Brain pericyte (primary cell): Measurements from ENCODE around the gene TAP1.

Experiments used
- DNase-seq: peaks from one replicate; pipeline ENCODE4 v3.0.0-alpha.2; 2012; ENCODE audit warnings: low read depth, low spot score

Gene TAP1

DNA sequence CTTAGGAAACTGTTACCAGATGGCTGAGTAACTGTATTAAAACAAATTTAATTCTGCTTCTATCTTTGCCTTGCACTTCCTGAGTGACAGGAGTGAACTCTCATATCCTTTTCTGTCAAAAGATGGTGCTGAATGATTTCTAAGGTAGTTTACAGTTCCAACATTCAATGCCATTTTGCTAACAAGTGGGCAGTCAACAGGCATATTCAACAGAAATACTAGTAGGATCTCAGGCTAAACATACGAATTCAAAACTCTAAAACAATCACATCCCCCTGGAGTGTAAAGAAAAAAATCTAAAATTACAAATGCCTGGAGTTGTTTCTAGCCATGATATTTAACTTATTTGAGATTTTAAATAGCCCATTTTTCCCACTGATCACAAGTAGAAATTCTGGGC is 7.2 kb upstream of the TAP1 start:
- DNase-seq = no peak

GRCh38 chr6:32858194-32858593 is 4.7 kb upstream of the TAP1 start:
- DNase-seq = no peak

GRCh38 chr6:32857156-32857891 is 3.8 kb upstream of the TAP1 start:
- DNase-seq = no peak

DNA sequence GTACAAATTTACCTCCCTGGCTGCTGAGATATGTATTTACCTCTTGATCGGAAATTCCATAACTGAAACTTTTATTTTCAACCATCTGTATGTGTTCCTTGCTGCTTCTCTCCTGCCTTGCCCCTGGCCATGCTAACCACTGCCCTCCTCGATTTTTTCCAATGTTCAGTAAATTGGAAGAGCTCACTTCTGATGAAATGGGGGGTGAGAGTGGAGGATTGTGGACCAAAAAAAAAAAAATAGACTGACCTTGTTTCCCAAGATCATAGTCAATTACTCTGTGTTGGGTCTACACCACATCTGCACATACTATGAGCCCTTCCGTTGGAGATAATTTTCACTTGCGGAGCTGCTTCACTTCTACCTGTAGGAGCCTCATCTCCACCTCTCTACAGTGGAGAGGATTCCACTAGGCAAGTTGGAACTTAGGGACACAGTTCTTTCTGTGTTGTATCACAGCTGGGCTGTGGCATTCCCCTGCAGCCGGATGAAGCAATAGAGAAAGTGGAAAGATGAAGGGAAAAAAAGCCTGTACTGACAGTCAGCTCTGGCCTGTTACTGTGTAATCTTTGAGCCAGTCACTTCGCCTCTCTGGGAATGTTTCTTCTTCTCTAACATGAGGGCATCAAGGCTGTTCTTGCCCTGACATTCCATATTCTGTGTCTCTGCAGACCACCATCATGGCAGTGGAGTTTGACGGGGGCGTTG is 2.1 kb upstream of the TAP1 start:
- DNase-seq = no peak

DNA sequence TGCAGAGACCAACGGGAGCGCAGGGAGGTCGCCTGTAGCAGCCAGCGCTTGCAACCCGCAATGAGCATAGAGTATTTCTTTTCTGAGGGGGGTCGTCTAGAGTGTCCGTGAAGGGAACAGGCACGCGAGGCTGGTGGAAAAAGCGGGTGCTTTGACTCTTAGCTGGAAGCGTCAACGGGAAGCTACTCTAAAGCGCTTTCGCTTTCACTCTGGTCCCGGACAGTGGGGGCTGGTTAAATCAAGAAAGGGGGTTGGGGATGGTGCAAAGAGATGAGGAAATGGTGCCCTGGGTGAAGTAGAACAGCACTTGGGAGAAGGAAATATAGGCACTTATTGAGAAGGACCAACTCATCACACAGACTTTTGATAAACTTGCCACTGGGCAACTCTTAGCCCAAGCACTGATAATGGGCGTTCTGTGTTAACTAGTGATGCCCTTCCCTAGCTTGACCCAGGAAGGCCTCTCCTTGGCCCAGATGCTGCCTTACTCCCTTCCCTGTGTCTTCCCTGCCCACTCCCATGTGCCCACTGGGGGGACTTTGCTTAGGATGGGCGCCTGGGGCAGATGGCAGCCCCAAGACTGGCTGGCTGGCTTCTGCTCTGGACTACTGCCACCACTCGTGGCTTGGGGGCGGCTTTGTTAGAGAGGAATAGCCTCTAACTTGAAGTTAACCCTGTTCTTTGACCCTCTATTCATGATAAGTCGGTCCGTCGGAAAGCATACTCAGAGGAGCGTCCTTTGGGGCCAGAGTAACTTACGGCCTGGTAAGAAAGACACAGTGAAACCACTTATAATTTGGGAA is 1.1 kb upstream of the TAP1 start:
- DNase-seq = no peak

DNA sequence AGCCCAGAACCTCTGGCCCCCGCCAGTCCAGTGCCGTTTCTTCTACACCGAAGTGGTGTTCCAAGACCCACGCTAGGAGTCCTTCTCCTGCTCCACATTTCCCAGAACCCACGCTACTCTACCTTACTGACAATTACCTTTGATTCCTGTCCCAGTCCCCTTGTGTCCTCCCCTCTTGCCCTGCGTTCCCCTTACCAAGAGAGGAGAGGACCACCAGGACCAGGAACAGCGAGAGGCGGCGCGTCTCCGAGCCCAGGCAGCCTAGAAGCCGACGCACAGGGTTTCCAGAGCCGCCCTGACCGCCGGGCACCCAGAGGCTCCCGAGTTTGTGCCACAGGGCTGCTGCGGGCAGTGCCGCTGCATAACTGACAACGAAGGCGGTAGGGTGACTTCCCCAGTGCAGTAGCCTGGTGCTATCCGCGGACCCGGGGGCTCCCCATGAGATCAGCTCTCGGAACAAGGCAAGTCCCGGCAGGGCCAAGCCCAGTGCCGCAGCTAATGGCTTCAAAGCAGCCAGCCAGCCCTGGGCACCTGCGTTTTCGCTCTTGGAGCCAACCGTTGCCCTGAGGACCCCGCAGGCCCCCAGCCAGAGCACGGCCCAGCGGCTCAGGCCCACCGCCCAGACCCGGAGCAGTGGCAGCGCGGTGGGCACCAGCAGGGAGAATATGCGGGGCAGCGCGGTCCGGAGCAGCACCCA is 512 bp downstream of the TAP1 start:
- DNase-seq = peak; percentile 21

GRCh38 chr6:32852018-32852843 is 1.3 kb downstream of the TAP1 start:
- no peak for DNase-seq

DNA sequence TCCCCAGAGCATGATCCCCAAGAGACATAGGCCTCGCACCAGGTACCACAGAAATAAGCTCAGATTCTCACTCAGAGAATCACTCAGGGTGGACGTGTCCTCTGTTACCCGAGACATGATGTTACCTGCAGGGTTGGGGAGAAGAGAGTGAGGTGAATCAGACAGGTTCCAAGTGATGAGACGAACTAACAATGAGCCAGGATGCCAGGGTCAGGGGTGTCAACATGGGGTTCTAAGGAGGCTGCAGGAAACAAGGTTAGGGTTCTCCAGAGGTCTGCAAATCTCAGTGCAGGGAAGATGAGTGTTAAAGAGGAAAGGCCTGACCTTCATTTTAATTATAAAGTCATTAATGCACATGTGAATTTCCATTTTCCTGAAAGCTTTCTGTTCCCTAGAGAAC is 2.5 kb downstream of the TAP1 start:
- DNase-seq = no peak

DNA sequence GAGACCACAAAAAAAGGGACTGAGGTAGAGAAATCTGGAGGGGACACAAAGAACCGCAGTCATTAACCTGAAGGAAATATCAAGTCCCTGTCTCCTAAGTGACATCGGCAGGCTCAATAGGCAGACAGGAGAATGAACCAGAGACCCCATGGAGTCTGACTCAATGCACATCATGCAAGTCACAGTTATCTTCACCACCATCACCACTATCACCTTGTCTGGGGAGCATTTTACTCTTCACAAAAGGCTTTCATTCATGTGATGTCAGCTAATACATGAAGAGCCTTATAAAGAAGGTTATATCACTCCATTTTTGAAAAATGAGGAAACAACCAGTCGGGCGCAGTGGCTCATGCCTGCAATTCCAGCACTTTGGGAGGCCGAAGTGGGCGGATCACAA is 4.4 kb downstream of the TAP1 start:
- no peak for DNase-seq

GRCh38 chr6:32847795-32848194 is 5.7 kb downstream of the TAP1 start:
- no peak for DNase-seq

DNA sequence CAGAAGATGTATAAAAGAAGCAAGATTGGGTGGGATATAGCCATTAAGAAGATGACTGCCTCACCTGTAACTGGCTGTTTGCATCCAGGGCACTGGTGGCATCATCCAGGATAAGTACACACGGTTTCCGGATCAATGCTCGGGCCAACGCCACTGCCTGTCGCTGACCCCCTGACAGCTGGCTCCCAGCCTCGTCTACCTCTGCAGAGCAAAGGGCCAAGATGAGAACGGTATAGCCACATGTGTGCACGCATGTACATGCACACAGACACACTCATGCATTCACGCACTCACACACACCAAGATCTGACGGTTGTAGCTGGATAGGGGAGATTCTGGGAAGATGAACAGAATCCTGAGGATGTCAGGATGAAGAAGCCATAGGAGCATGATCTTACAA is 6.5 kb downstream of the TAP1 start:
- no peak for DNase-seq

DNA sequence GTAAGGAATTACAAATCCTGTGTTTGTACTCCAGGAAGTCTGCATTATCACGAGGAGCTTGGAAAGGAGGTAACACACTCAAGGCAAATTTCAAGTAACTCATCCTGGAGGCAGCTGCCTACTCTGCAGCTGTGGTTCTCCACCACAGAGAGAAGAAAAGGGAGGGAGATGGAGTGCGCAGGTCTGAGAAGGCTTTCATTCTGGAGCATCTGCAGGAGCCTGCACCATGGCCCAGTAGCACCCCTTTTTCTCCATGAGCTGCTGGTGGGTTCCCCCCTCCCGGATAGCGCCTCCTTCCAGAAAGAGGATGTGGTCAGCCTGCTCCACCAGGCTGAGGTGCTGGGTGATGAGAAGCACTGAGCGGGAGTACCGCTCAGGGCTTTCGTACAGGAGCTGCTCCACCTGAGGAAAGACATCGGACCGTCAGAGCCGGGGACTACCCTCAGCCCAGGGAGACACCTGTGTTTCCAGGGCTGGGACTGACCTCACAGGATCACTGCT is 8.1 kb downstream of the TAP1 start:
- DNase-seq = no peak

DNA sequence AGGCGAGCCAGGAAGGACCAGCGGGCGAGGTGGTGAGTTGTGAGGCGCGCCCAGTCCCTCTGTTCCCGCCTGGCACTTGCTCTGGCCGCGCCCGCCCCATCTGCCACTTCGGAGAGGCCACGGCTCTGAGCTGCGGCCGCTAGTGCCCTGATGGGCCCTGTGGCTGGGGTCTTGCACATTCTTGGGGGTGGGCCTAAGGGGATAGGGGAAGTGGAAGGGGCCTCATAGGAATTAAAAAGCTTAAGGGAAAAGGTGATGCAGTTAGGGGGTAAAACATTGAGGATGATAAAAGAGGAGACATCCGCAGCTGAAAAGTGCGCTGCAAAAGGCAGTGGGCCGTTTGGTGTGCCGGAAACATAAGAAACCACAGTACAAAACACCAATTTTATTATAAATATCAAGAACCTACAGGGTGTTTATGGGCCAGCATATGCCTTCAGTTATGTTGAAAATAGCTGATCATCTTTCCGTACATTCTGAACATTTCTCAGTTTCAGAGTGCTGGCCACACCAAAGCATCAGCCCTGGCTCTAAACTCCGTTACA is 8.6 kb downstream of the TAP1 start:
- DNase-seq = no peak

DNA sequence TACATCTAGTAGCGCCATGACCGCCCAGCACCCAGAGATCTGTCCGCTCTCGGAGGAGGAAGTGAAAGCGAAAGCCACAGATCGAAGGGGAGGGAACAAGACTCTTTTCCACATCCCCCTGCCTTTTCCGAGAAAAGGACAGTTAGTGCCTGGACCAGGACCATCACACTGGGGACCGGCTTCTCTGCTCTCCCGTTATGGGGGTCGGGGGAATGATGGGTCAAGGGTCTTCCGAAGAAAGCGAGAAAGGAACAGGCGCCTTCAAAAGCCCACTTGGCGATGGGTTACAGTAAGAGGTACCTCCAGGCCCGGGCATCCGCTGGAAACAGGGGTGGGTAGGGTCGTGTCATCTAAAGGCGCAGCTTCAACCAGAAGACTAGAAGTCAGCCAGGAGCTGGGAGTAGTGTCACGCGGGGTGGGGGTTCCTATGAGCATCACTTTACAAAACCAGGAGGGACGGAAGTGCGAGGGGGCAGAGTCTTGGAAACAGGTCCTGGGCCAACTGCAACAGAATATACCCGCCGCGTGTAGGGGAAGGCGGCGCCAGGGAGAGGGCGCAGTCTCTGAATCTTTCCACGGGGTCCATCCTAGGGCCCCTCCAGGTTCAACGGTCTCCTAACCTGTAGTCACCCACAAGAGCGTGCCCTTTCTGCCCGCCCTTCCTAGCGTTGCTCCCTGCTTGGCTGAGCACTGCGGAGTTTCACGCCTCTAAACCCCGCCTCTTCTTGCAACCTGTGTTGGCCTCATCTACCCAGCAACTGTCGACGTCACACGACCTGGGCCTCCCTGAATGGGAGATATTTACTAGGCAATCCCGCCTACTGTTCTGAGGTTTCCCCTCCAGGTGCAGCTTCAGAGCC is 9.3 kb downstream of the TAP1 start, which contains the start of gene PSMB8:
Gene PSMB8, minus strand, starts transcription at position 69 of the 860 bp plus-strand sequence. Its CDS starts 51 bp downstream, at position 18.
- DNase-seq = peak; percentile 63

GRCh38 chr6:32843331-32843978 is 10.0 kb downstream of the TAP1 start:
- DNase-seq = no peak

GRCh38 chr6:32842690-32843089 is 10.8 kb downstream of the TAP1 start:
- DNase-seq = no peak

DNA sequence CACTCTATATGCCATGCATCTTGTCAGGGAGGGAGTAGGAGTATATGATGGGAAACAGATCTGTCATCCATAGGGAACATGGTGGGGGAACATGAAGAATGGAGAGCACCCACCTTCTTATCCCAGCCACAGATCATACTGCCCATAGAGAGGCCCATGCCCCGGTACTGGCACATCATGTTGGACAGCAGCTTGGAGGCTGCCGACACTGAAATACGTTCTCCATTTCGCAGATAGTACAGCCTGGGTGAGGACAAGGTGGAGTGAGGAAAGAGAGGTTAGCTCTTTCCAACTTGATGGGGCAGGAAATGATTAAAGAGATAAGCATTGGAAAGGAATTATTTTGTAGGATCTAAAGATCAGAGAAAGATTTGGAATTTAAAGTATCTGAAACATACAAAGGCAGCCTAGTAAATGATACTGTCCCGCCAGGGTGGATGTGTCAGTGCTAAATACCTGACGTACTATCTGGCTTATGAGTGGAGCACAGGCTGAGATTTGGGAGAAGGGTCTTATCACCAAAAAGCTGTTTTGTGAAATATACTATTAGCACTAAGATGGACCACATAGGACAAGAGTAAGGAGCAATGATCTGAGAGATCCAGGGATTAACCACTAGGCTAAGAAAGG is 11.4 kb downstream of the TAP1 start:
- no peak for DNase-seq

DNA sequence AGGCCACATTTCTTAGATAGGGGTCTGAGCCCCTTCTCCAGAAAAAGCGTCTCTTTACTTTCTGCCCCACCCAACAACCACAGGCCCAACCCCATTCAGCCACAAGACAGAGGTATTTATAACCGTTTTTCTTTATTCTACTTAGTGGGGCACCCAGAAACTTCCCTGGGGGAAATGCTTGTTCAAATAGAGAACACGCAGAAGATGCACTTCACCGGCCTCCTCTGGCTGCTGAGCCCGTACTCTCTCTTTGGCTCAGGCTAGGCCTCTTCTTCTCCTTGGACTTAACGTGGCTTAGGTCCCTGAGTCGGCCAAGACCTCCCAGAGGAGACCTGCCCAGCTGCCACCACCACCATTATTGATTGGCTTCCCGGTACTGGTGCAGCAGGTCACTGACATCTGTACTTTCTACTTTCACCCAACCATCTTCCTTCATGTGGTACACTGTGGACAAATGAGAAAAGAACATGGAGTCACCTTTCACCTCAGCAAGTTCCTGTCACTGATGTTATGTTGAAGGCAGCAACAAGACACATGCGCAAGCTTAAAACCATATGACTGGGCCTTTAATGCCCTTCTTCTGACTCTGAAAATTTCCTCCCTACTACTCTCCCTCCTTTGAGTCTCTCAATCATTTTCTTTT is 12.8 kb downstream of the TAP1 start:
- DNase-seq = no peak
